HL-60 (cell line): ENCODE results near the gene LDB3.

Experiments
- CTCF ChIP-seq: IDR thresholded peaks from one replicate; pipeline ENCODE4 v1.5.1; 2011; ENCODE audit warnings: low read length, control low read depth, inconsistent platforms; ENCODE audit not compliant: insufficient read depth
- GABPA ChIP-seq: IDR thresholded peaks from 2 replicates; pipeline ENCODE4 v1.6.1; 2012; ENCODE audit warnings: low read depth
- POLR2AphosphoS5 ChIP-seq: IDR thresholded peaks from 2 replicates; pipeline ENCODE4 v1.6.1; 2012; ENCODE audit warnings: low read depth
- REST ChIP-seq: IDR thresholded peaks from 2 replicates; pipeline ENCODE4 v1.6.1; 2012; ENCODE audit warnings: low read depth; ENCODE audit not compliant: insufficient replicate concordance
- SPI1 ChIP-seq: IDR thresholded peaks from 2 replicates; pipeline ENCODE4 v1.6.1; 2012; ENCODE audit warnings: low read depth, mild to moderate bottlenecking, borderline replicate concordance

DNA sequence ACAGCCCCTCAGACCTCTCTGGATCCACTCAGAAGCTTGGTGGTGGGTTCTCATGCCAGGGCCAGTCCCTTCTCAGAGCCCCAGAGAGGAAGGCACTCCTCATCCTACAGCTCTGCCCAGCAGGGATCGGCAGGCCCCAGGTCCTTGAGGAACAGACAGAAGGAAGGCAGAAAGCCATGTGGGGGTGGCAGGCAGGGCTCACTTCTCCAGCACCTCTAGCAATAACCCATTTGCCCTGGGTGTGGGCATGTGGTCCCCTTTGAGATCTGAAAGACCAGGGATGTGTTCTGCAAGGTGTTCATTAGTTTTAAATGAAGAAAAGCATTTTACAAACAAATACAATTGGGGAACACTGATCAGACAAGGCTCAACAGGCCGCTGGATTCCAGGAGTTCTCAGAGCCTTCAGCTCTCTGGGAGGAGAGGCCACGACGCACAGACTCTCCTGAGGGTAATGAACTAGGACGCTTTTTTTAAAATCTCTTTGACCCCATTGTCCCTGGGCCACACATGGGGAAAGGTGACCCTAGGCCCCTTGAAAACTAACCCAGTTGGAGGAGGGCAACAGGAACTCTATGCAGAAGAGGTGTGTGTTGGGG is 40.6 kb downstream of the LDB3 start:
- TF ChIP-seq CTCF (no peak), POLR2AphosphoS5 (no peak), REST (no peak), SPI1 (no peak), GABPA (no peak)
